ENCODE results near the gene C1QTNF7.
A peak's percentile ranks its signal among the peaks of the same experiment; 100 is the strongest.

Gene C1QTNF7
- total RNA-seq: 0 to 0.43 (median 0.06) reads per million in 18 experiments

GRCh38 chr4:15427701-15428100 is at the start of gene C1QTNF7:
TSS of gene C1QTNF7 (plus strand) at chr4:15428033. CDS start at chr4:15435744, 7,711 bp downstream.
- no peak for DNase-seq

DNA sequence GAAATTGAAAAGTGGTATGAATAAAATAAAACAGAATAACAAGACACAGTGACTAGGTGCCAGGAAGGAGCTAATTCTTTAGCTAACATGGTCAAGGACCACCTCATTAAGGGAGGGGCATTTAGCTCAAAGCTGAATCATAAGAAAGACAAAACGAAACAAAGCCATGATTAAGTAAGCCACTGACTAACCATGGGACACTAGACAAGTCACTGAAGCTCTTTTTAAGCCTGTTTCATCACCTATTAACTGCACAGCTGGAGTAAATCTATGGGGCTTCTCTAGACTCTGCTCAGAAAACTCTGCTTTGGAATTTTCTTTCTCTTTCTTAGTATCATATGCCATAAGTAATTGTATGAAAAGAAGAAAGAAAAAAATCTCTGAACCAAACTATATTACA is 49.8 kb upstream of the C1QTNF7 start:
- DNase-seq: peak; percentile 7 to 33

DNA sequence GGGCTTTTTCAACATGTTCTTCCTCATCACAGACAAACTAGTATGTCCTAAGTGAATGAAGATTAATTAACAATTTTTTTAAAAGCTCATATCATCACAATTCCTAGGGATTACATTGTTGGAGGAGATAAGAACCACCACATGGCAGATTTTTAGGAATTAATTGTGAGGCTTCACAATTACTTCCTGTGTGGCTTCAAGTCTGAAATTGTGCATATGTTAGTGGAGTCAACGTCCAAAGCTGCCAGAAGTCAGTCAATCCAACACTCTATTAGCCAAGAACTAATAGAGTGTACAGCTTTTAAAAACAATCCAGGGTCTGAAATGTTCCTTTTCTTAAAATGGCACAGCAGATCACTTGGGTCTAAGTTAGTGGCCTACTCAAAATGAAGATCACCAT is 49.3 kb upstream of the C1QTNF7 start:
- no peak for DNase-seq

DNA sequence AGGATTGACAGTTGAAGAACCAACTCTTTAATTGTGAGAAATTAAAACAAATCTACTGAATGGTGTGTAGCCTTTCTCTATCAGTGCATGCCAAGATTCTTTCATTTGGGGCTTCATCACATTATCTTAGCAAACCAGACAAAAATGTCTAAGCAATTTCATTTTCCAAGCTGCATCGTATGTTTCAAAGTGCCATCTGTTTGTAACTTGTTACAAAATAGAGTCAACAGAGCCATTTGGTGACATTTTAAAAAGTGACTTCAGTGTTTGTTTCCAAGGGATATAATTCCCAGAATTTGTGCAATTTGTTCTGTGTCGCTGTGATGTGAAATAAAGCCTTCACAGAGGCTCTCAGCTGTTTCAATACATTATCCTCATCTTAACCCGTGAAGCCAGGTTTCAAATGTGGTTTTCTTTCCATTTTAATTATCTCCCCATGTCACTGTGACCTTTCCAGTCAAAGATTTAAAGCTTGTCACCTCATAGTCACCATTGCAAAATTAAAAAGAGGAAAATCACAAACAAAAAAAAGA is 46.0 kb upstream of the C1QTNF7 start:
- DNase-seq: no peak

DNA sequence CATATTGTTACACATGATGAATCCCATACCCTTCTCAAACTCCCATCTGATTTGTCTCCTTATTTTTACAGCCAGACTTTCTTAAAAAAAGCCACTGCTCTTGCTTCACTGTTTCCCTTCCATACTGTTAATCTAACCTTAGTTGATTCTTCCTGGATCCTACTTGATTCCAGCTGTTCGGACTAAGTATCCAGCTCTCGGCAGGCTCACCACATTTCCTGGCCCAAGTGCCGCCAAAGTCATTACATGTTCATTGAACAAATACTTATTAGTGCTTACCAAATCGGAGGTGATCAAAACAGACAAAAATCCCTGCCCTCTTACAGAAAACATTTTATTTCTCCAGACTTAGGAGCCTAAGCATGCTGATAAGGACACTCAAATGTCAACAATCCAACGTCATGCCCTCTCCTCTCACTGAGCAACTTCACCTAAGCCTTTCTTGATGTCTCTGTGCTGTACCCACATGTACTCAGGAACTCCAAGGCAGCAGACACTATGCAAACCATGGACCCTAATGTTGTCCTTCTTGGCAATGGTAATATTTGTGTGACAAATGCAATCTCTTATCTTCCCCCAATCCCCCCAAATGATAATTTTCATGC is 45.1 kb upstream of the C1QTNF7 start:
- DNase-seq: no peak

- no peak for DNase-seq
These were observed 42.3 kb upstream of the C1QTNF7 start for GRCh38 chr4:15385515-15385914.

DNA sequence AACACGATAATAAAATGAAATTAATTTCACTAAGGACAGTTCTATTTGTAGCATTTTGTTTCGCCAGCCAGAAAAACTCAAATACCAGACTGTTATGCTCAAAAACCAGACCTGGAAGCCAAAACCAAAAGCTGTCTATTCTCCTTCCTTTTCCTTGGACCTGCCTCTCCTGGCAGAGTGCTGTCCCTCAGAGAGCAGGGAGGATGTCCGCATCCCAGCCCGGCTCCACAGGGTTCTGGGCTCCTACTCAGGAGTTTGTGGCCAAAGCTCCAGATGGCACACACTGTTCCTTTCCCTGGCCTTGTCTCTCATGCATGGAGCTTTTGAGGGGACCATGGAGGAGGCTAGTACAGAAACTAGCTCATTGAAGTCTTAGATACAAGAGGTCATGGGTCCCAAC is 41.9 kb upstream of the C1QTNF7 start:
- DNase-seq: no peak

- no peak for DNase-seq
These were observed 37.3 kb upstream of the C1QTNF7 start for GRCh38 chr4:15390494-15390893.

- DNase-seq: no peak
These were observed 35.6 kb upstream of the C1QTNF7 start for GRCh38 chr4:15392053-15392805.

DNA sequence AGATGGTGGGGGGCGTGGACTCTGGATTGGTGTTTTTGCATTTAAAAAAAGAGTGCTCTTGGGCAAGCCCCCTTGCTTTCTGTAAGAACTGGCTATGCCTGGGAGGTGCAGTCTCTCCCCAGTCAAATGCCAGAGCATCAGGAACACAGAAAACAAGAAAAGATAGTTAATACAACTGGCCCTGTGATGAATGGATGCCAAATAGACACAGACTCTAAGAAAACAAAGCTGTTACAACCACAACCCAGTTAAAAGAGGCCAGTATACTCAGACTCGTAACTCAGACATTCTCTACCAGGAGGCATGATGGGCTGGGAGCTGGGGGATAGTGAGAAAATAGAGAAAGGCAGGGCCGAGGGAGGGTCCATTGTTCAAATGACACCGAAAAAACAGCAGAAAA is 32.5 kb upstream of the C1QTNF7 start:
- no peak for DNase-seq

GRCh38 chr4:15396157-15396800 is 31.6 kb upstream of the C1QTNF7 start:
- peak; percentile 62 for DNase-seq

DNA sequence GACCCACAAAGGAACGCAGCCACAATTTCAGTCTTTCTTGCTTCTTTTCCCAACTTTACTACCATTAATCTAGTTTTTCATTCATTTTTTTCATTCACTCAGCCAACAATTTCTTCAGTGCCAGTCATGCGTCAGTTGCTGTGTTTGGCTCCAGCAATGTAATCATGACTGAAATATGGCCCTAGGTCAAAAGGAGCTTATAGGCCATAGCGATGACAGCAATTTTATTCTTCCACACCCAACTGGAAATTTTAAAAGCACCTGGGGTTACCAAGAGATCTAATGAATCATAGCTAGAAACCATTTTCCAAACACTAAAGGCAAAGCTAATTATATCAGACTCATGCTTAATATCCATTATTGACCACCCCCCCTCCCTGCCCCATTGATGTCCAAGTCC is 29.8 kb upstream of the C1QTNF7 start:
- DNase-seq: no peak

GRCh38 chr4:15398732-15399131 is 29.1 kb upstream of the C1QTNF7 start:
- no peak for DNase-seq

DNA sequence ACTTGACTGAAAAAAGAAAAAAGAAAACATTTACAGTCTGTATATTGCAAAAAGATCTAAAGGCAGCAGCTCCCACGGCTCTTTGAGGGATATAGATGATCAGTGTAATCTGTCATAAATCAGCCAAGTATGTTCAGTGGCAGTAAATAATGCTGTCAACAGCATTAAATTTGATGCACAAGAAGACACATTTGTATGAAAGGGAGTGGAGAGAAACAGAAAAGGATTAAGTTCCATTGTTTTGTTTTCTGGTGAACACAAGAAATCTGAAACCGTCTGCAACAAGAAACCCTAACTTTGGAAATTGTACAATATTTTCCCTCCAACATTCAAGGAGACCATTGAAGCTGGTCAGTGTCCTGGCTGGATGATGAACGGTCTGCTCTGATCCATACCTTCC is 27.6 kb upstream of the C1QTNF7 start:
- no peak for DNase-seq

GRCh38 chr4:15400981-15401671 is 26.7 kb upstream of the C1QTNF7 start:
- DNase-seq: peak; percentile 80 to 84

DNA sequence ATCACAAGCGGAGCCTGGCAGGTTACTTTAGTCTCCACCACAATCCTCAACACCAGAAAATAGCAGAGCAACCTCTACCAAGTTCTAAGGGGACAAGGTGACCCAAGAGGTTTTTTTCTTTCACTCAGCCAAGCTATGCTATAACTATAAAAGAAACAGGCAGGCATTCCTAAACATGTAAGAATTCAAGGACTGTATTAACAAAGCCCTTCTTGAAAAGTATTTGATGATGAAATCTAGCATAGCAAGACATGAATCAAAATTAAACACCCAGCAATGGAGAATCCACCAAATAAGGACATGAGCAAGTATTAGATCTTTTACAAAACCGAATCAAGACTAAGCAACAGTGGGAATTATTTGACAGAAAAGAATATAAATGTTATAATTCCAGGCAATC is 25.7 kb upstream of the C1QTNF7 start:
- no peak for DNase-seq

- peak; percentile 23 to 48 for DNase-seq
These were observed 24.9 kb upstream of the C1QTNF7 start for GRCh38 chr4:15402974-15403373.

DNA sequence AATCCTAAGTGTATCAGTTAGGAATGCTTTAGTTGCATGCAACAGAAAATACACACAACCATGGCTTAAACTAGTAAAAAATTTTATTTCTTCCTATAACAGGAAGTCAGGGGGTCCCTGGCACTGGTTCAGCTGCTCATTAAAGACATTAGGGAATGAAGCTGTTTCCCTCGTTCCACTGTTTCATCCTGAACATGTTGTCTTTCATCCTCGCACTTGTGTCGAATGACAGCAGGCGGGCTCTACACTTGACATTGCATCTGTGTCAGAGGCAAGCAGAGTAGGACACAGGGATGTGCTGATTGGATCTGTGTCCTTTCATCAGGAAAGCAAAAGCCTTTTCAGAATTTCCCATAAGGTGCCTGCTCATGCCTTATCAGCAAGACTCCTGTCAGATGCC is 22.8 kb upstream of the C1QTNF7 start:
- no peak for DNase-seq

DNA sequence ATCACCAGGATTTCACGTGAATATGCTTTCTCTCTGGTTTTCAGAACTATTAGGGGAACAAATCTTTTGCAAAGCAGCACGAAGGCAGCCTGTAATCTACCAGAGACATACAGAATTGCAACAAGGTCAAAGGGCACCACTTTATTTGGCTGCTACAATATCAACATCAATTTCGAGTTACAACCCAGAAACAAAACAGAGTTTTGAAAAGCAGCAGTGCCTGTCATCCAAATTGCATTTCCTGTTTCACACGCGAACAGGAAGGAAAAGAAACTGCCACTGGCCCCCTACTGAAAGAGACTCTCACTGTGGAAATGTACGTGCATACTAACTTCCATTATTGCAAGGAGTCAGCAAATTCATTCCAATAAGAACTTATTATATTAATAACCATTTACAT is 17.1 kb upstream of the C1QTNF7 start:
- DNase-seq: peak; percentile 61 to 64

DNA sequence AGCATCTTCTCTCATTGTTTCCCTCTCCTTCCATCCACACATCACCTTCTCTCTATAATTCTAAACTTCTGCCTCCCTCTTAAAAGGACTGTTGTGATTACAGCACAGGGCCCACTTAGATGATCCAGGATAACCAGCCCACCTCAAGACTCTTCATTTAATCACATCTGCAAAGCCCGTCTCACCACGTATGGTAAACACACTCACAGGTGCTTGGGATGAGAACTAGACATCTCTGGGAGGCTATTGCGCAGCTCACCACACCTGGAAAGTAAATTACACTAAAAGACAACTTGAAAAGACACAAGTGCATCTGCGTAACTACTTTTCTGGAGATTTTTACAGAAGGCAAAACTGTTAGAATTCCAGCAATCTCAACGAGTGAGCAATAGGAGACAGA is 15.4 kb upstream of the C1QTNF7 start:
- DNase-seq: no peak

GRCh38 chr4:15413010-15413622 is 14.7 kb upstream of the C1QTNF7 start:
- DNase-seq: no peak

DNA sequence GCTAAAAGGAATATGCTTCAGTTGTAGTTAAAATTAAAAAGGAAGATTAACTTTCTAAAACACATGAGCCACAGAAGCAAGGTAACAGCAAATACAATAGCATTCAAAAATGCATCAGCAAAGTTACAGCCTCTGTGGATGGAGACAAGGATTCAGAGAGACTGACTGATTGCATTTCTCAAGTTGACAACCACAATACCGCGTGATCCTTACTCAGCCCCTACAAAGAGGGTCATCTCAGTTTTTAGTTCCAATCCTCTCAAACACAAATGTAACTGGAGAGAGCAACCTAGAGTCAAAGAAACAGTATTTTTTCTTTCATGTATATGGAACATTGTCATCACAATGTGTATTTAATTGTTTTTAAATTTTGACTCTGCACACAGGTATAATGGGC is 14.2 kb upstream of the C1QTNF7 start:
- DNase-seq: peak; percentile 28 to 49

Data from inflammatory macrophage (primary cell).